Upper lobe of left lung (tissue), 6 donors: Measurements from ENCODE around the gene PTX4. TPM values are rescaled to one million over a fixed set of nuclear protein-coding genes. Genes with fewer than 3 reads are reported as not detected.
"Not testable (repeated sequence)": the region's sequence is repeated elsewhere in the genome, so short reads cannot be mapped to it uniquely, and the experiment has no call there.

ENCODE experiments used
- ATAC-seq, 2 donors: fragments of 200-7000 bp; cut with Tn5 transposase; one replicate each; pipeline ENCODE4 v1.9.1; 2022; ENCODE audit warnings: mild to moderate bottlenecking in 2 of 2, moderate library complexity in 2 of 2; ENCODE audit not compliant: low FRiP score in 2 of 2
- DNase-seq, 2 donors: peaks; one replicate each; pipeline ENCODE4 v3.0.0-alpha.2; 2019 to 2020
- H3K27ac ChIP-seq, 4 donors: fragments of 200-600 bp; sonication (generic); one replicate each; pipeline ENCODE4 v1.5.1; 2016 to 2019
- H3K27me3 ChIP-seq, 4 donors: fragments of 200-600 bp; sonication (generic); one replicate each; pipeline ENCODE4 v1.5.1; 2017 to 2019
- H3K36me3 ChIP-seq, 4 donors: fragments of 200-600 bp; sonication (generic); one replicate each; pipeline ENCODE4 v1.5.1; 2016 to 2019
- H3K4me1 ChIP-seq, 4 donors: fragments of 200-600 bp; sonication (generic); one replicate each; pipeline ENCODE4 v1.5.1; 2018 to 2019
- H3K4me3 ChIP-seq, 4 donors: fragments of 200-600 bp; sonication (generic); one replicate each; pipeline ENCODE4 v1.5.1; 2017 to 2019; ENCODE audit warnings: mild to moderate bottlenecking in 2 of 4, moderate library complexity in 1 of 4
- H3K9me3 ChIP-seq, 4 donors: fragments of 200-600 bp; sonication (generic); one replicate each; pipeline ENCODE4 v1.5.1; 2018 to 2019
- CTCF ChIP-seq, 6 experiments: fragments of 450-650 bp in 4 of 6; fragments of 200-600 bp in 2 of 6; sonication (generic) in 2 of 6; IDR thresholded peaks; one replicate each; pipeline ENCODE4 v1.5.1; 2016 to 2019; ENCODE audit warnings: antibody characterized with exemption in 6 of 6
- EP300 ChIP-seq, 4 donors: sonication (generic); formaldehyde crosslinking; IDR thresholded peaks; one replicate each; pipeline ENCODE4 v1.5.1; 2017; ENCODE audit warnings: antibody characterized with exemption in 4 of 4, control low read depth in 2 of 4
- POLR2A ChIP-seq, 4 donors: fragments of 450-650 bp; IDR thresholded peaks; one replicate each; pipeline ENCODE4 v1.5.1; 2016 to 2017; ENCODE audit warnings: antibody characterized with exemption in 4 of 4, mild to moderate bottlenecking in 2 of 4
- POLR2AphosphoS5 ChIP-seq, 2 donors: sonication (generic); formaldehyde crosslinking; IDR thresholded peaks; one replicate each; pipeline ENCODE4 v1.5.1; 2017; ENCODE audit warnings: antibody characterized with exemption in 2 of 2
- WGBS, 2 donors: methylation state at CpG; one replicate each; pipeline ENCODE4 v1.1.5; 2017 to 2018; 5-methylcytosine and 5-hydroxymethylcytosine counted together
- total RNA-seq, 6 donors: library from RNA; depleted of rRNA in 4 of 6; stranded (reverse); fragments of >200 nt in 4 of 6; gene quantifications; one replicate each; pipeline versions ENCODE4 v1.1.0 to v1.2.1, GENCODE V29; 2016 to 2021
- donor health status: DM: no; HTN: no; CAD: no; lungs with moderate emphysema.
- donor health status: DM: no; HTN: yes; CAD: no; lungs with severe emphysema.

The PTX4 gene
- total RNA-seq, 6 donors from 2014 or later = 0.30 to 0.34 (median 0.34) TPM; not detected in 3

- ATAC-seq (no peak), DNase-seq (no peak)
- Histone ChIP-seq H3K4me3 (no peak overlapping the region), H3K36me3 (no peaks in the 10 kb centered on the region), H3K27ac (no peak overlapping the region), H3K9me3 (no peaks in the 10 kb centered on the region), H3K27me3 (no peaks in the 10 kb centered on the region), H3K4me1 (peaks cover 16 to 66% (median 31%) of the 10 kb centered on the region in 4 donors)
- WGBS, 2 donors = 60 to 63% methylated on average over 3 of the region's 3 CpGs
- no peak for TF ChIP-seq POLR2AphosphoS5 (IDR thresholded peaks at IDR 0.05)
- TF ChIP-seq POLR2A (IDR thresholded peaks at IDR 0.05) = no peak
- TF ChIP-seq CTCF (IDR thresholded peaks at IDR 0.05) = no peak
- TF ChIP-seq EP300 (IDR thresholded peaks at IDR 0.05) = no peak
Observed at GRCh38 chr16:1472974-1473373, 15.8 kb downstream of the PTX4 start.

- DNase-seq = no peak
- no peak for ATAC-seq
- Histone ChIP-seq H3K9me3 (no peaks in the 10 kb centered on the region), H3K4me3 (no peak overlapping the region), H3K27me3 (no peaks in the 10 kb centered on the region), H3K4me1 (peaks cover 16 to 66% (median 35%) of the 10 kb centered on the region in 4 donors), H3K36me3 (no peaks in the 10 kb centered on the region), H3K27ac (peak overlapping the region; percentile 39 to 80 (median 70))
- 71 to 86% methylated on average over 25 to 26 of the region's 26 CpGs for WGBS, 2 donors
- TF ChIP-seq CTCF (IDR thresholded peaks at IDR 0.05) (no peak), POLR2A (IDR thresholded peaks at IDR 0.05) (no peak), EP300 (IDR thresholded peaks at IDR 0.05) (no peak), POLR2AphosphoS5 (IDR thresholded peaks at IDR 0.05) (no peak)
Observed at GRCh38 chr16:1471569-1472194, 17.1 kb downstream of the PTX4 start.

- Histone ChIP-seq H3K9me3 (no peaks in the 10 kb centered on the region), H3K4me1 (peaks cover 13 to 62% (median 32%) of the 10 kb centered on the region in 4 donors), H3K4me3 (no peak overlapping the region), H3K36me3 (peaks cover 0 to 4% (median 0%) of the 10 kb centered on the region in 4 donors), H3K27me3 (no peaks in the 10 kb centered on the region), H3K27ac (peak overlapping the region; percentile 65 to 80 (median 74))
- ATAC-seq (peak; percentile 52 to 73), DNase-seq (peak; percentile 77 to 85)
- 24 to 58% methylated on average over 4 to 14 of the region's 14 CpGs for WGBS, 2 donors
- TF ChIP-seq EP300 (IDR thresholded peaks at IDR 0.05) = no peak
- peak in 1 of 2 donors; percentile 29 for TF ChIP-seq POLR2AphosphoS5 (IDR thresholded peaks at IDR 0.05)
- peak in 1 of 6 experiments; percentile 8 for TF ChIP-seq CTCF (IDR thresholded peaks at IDR 0.05)
- TF ChIP-seq POLR2A (IDR thresholded peaks at IDR 0.05) = peak in 1 of 4 donors; percentile 64
Observed at GRCh38 chr16:1470481-1471251, 18.1 kb downstream of the PTX4 start.

- Histone ChIP-seq H3K4me3 (peak overlapping the region in 3 of 4 donors; percentile 4 to 21 (median 16)), H3K27me3 (no peaks in the 10 kb centered on the region), H3K4me1 (peaks cover 10 to 56% (median 29%) of the 10 kb centered on the region in 4 donors), H3K36me3 (peaks cover 0 to 9% (median 0%) of the 10 kb centered on the region in 4 donors), H3K27ac (peak overlapping the region; percentile 65 to 80 (median 74)), H3K9me3 (no peaks in the 10 kb centered on the region)
- DNase-seq (peak; percentile 44 to 61), ATAC-seq (peak; percentile 48 to 53)
- WGBS, 2 donors = 61 to 76% methylated on average over 20 of the region's 20 CpGs
- TF ChIP-seq POLR2A (IDR thresholded peaks at IDR 0.05) (no peak), POLR2AphosphoS5 (IDR thresholded peaks at IDR 0.05) (no peak), CTCF (IDR thresholded peaks at IDR 0.05) (no peak), EP300 (IDR thresholded peaks at IDR 0.05) (no peak)
Observed at GRCh38 chr16:1469693-1470201, 19.0 kb downstream of the PTX4 start.

GRCh38 chr16:1469141-1469540, 19.6 kb downstream of the PTX4 start:
- not testable (repeated sequence) for ATAC-seq, H3K9me3 ChIP-seq, H3K4me3 ChIP-seq, DNase-seq, H3K27me3 ChIP-seq
- 70 to 80% methylated on average over 5 of the region's 5 CpGs for WGBS, 2 donors
- peaks cover 0 to 15% (median 1%) of the 10 kb centered on the region in 4 donors for H3K36me3 ChIP-seq
- peaks cover 8 to 52% (median 26%) of the 10 kb centered on the region in 4 donors for H3K4me1 ChIP-seq
- peak overlapping the region in 2 of 4 donors; percentile 74 to 80 for H3K27ac ChIP-seq
